GM12878 (cell line): ENCODE measurements around the gene COPS6. TPM values are rescaled to one million over a fixed set of nuclear protein-coding genes. Genes with fewer than 3 reads are reported as not detected.

Experiments
- CREB1 ChIP-seq: IDR thresholded peaks from 2 replicates; pipeline ENCODE4 v1.6.1; 2012; ENCODE audit warnings: low read depth, mild to moderate bottlenecking, inconsistent platforms
- GABPA ChIP-seq: IDR thresholded peaks from 2 replicates; pipeline ENCODE4 v1.6.1; 2014; ENCODE audit warnings: antibody characterized with exemption, low read depth, mild to moderate bottlenecking, inconsistent platforms
- HDAC2 ChIP-seq: fragments of 200-600 bp; sonication (generic); IDR thresholded peaks from 2 replicates; pipeline ENCODE4 v1.6.1; 2017
- LARP7 ChIP-seq: fragments of 450-650 bp; IDR thresholded peaks from 2 replicates; pipeline ENCODE4 v1.6.1; 2017; ENCODE audit warnings: mild to moderate bottlenecking
- MEF2B ChIP-seq: fragments of 450-650 bp; IDR thresholded peaks from 2 replicates; pipeline ENCODE4 v1.6.1; 2018; ENCODE audit warnings: mild to moderate bottlenecking, moderate library complexity; ENCODE audit not compliant: partially characterized antibody, poor library complexity, severe bottlenecking
- NR2F1 ChIP-seq: fragments of 450-650 bp; conservative IDR thresholded peaks from 2 replicates; pipeline ENCODE4 v1.6.1; 2017; ENCODE audit warnings: mild to moderate bottlenecking
- SKIL ChIP-seq: fragments of 450-650 bp; IDR thresholded peaks from 2 replicates; pipeline ENCODE4 v1.6.1; 2017; ENCODE audit warnings: mild to moderate bottlenecking, low read depth, inconsistent platforms; ENCODE audit not compliant: poor library complexity, severe bottlenecking
- ZNF207 ChIP-seq: fragments of 450-650 bp; IDR thresholded peaks from 2 replicates; pipeline ENCODE4 v1.6.1; 2014; ENCODE audit warnings: antibody characterized with exemption, mild to moderate bottlenecking, borderline replicate concordance
- ZNF217 ChIP-seq: fragments of 450-650 bp; IDR thresholded peaks from 2 replicates; pipeline ENCODE4 v1.6.1; 2017; ENCODE audit warnings: antibody characterized with exemption, mild to moderate bottlenecking
- ZNF24 ChIP-seq: fragments of 450-650 bp; IDR thresholded peaks from 2 replicates; pipeline ENCODE4 v1.6.1; 2017; ENCODE audit warnings: antibody characterized with exemption, mild to moderate bottlenecking
- ZNF687 ChIP-seq: fragments of 450-650 bp; IDR thresholded peaks from 2 replicates; pipeline ENCODE4 v1.6.1; 2017; ENCODE audit warnings: mild to moderate bottlenecking, moderate library complexity
- polyA plus RNA-seq, 11 experiments: library from polyadenylated mRNA; depleted of rRNA in 4 of 11; unstranded in 6 of 11; stranded (reverse) in 5 of 11; fragments of >200 nt; fragmentation: Nextera tagmentation in 4 of 11; fragmentation: Illumina TruSeq in 1 of 11; extraction: Ambion mirVana in 4 of 11; extraction: Trizol in 1 of 11; gene quantifications; 1 replicate in 1 of 11; 2 replicates in 10 of 11; pipeline versions ENCODE4 v1.2.1 to v1.2.3, GENCODE V29; 2011 to 2016; ENCODE audit warnings: inconsistent platforms in 2 of 11, missing spikeins in 2 of 11, low read depth in 1 of 11
- total RNA-seq, 4 experiments: library from RNA; depleted of rRNA in 3 of 4; stranded (reverse); fragments of >200 nt in 3 of 4; fragmentation: Illumina TruSeq in 1 of 4; extraction: Trizol in 1 of 4; gene quantifications; 2 replicates each; pipeline versions ENCODE4 v1.2.1 to v1.2.3, GENCODE V29; 2013 to 2021
- TF ChIP-seq, protein P1 (sequence below): IDR thresholded peaks from 2 replicates; pipeline ENCODE4 v1.6.1; 2012; ENCODE audit warnings: improper control_type of control experiment, low read depth, low read length; ENCODE audit not compliant: insufficient replicate concordance
- TF ChIP-seq, protein P2 (sequence below): fragments of 450-650 bp; IDR thresholded peaks from 2 replicates; pipeline ENCODE4 v1.6.1; 2016; ENCODE audit warnings: mild to moderate bottlenecking
- TF ChIP-seq, protein P3 (sequence below): fragments of 450-650 bp; IDR thresholded peaks from 2 replicates; pipeline ENCODE4 v1.6.1; 2017; ENCODE audit warnings: low read depth, mild to moderate bottlenecking, moderate library complexity

COPS6 gene
- total and polyA plus RNA-seq, 10 of the 15 experiments (the other 5 are each of a cell fraction or from before 2014, with no cell fraction given): 28.5 to 182 (median 81.5) TPM

GRCh38 chr7:100119072-100119969 lies 30.6 kb downstream of the COPS6 start, which contains the start of the genes CNPY4 and TAF6 (continued):
- TF ChIP-seq, protein P1, sequence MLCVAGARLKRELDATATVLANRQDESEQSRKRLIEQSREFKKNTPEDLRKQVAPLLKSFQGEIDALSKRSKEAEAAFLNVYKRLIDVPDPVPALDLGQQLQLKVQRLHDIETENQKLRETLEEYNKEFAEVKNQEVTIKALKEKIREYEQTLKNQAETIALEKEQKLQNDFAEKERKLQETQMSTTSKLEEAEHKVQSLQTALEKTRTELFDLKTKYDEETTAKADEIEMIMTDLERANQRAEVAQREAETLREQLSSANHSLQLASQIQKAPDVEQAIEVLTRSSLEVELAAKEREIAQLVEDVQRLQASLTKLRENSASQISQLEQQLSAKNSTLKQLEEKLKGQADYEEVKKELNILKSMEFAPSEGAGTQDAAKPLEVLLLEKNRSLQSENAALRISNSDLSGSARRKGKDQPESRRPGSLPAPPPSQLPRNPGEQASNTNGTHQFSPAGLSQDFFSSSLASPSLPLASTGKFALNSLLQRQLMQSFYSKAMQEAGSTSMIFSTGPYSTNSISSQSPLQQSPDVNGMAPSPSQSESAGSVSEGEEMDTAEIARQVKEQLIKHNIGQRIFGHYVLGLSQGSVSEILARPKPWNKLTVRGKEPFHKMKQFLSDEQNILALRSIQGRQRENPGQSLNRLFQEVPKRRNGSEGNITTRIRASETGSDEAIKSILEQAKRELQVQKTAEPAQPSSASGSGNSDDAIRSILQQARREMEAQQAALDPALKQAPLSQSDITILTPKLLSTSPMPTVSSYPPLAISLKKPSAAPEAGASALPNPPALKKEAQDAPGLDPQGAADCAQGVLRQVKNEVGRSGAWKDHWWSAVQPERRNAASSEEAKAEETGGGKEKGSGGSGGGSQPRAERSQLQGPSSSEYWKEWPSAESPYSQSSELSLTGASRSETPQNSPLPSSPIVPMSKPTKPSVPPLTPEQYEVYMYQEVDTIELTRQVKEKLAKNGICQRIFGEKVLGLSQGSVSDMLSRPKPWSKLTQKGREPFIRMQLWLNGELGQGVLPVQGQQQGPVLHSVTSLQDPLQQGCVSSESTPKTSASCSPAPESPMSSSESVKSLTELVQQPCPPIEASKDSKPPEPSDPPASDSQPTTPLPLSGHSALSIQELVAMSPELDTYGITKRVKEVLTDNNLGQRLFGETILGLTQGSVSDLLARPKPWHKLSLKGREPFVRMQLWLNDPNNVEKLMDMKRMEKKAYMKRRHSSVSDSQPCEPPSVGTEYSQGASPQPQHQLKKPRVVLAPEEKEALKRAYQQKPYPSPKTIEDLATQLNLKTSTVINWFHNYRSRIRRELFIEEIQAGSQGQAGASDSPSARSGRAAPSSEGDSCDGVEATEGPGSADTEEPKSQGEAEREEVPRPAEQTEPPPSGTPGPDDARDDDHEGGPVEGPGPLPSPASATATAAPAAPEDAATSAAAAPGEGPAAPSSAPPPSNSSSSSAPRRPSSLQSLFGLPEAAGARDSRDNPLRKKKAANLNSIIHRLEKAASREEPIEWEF: peak; percentile 59
- no peak; the same call in 1 of the 2 replicates for TF ChIP-seq CREB1
- TF ChIP-seq, protein P2, sequence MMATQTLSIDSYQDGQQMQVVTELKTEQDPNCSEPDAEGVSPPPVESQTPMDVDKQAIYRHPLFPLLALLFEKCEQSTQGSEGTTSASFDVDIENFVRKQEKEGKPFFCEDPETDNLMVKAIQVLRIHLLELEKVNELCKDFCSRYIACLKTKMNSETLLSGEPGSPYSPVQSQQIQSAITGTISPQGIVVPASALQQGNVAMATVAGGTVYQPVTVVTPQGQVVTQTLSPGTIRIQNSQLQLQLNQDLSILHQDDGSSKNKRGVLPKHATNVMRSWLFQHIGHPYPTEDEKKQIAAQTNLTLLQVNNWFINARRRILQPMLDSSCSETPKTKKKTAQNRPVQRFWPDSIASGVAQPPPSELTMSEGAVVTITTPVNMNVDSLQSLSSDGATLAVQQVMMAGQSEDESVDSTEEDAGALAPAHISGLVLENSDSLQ: 0 out of 2 replicates have a peak, but pooled peaks have one; percentile 27
- no peak for TF ChIP-seq HDAC2
- peak; percentile 82 for TF ChIP-seq NR2F1
- peak; percentile 18 for TF ChIP-seq LARP7
- no peak for TF ChIP-seq ZNF24
- peak; percentile 98 for TF ChIP-seq ZNF687
- TF ChIP-seq MEF2B: peak; percentile 70
- TF ChIP-seq, protein P3, sequence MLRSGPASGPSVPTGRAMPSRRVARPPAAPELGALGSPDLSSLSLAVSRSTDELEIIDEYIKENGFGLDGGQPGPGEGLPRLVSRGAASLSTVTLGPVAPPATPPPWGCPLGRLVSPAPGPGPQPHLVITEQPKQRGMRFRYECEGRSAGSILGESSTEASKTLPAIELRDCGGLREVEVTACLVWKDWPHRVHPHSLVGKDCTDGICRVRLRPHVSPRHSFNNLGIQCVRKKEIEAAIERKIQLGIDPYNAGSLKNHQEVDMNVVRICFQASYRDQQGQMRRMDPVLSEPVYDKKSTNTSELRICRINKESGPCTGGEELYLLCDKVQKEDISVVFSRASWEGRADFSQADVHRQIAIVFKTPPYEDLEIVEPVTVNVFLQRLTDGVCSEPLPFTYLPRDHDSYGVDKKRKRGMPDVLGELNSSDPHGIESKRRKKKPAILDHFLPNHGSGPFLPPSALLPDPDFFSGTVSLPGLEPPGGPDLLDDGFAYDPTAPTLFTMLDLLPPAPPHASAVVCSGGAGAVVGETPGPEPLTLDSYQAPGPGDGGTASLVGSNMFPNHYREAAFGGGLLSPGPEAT: peak; percentile 98
- no peak for TF ChIP-seq ZNF217
- TF ChIP-seq ZNF207: peak; percentile 78; the same call in 1 of the 2 replicates
- TF ChIP-seq SKIL: peak; percentile 78
- TF ChIP-seq GABPA: no peak
